Breast epithelium (tissue), 4 donors: ENCODE data around the gene SPOCK1. TPM values are rescaled to one million over a fixed set of nuclear protein-coding genes. Genes with fewer than 3 reads are reported as not detected.

ENCODE experiments used
- DNase-seq, 2 donors: peaks; one replicate each; pipeline ENCODE4 v3.0.0-alpha.2; 2019; ENCODE audit warnings: low spot score in 2 of 2
- H3K27ac ChIP-seq, 2 donors: fragments of 200-600 bp; sonication (generic) in 1 of 2; one replicate each; pipeline ENCODE4 v1.5.1; 2016 to 2019; ENCODE audit warnings: mild to moderate bottlenecking in 1 of 2
- H3K27me3 ChIP-seq, 2 donors: fragments of 200-600 bp; sonication (generic) in 1 of 2; one replicate each; pipeline versions ENCODE4 v1.5.1 to v1.6.0; 2017 to 2019; ENCODE audit warnings: control low read depth in 1 of 2, mild to moderate bottlenecking in 1 of 2
- H3K36me3 ChIP-seq: fragments of 200-600 bp; one replicate; pipeline ENCODE4 v1.5.1; 2019
- H3K4me1 ChIP-seq, 2 donors: fragments of 200-600 bp; sonication (generic); one replicate each; pipeline ENCODE4 v1.5.1; 2016 to 2019; ENCODE audit warnings: control low read depth in 1 of 2
- H3K4me3 ChIP-seq, 3 donors: fragments of 200-600 bp; sonication (generic); 1 replicate in 2 of 3; 2 replicates in 1 of 3; pipeline ENCODE4 v1.5.1; 2016 to 2019; ENCODE audit warnings: mild to moderate bottlenecking in 3 of 3, moderate library complexity in 2 of 3
- H3K9me3 ChIP-seq, 2 donors: fragments of 200-600 bp; sonication (generic) in 1 of 2; one replicate each; pipeline ENCODE4 v1.5.1; 2016 to 2019; ENCODE audit warnings: control low read depth in 1 of 2
- POLR2A ChIP-seq: fragments of 450-650 bp; IDR thresholded peaks from one replicate; pipeline ENCODE4 v1.6.1; 2016; ENCODE audit warnings: antibody characterized with exemption, mild to moderate bottlenecking, moderate library complexity
- POLR2AphosphoS5 ChIP-seq, 3 donors: sonication (generic); formaldehyde crosslinking; IDR thresholded peaks; one replicate each; pipeline ENCODE4 v1.6.1; 2017; ENCODE audit warnings: antibody characterized with exemption in 3 of 3
- intact Hi-C: fragments of 100-400 bp; cut with DNase I; formaldehyde crosslinking; loops from one replicate; pipeline ENCODE4 v1.15.1; 2023; ENCODE audit warnings: low total_unique reads
- total RNA-seq, 3 donors: library from RNA; depleted of rRNA; stranded (reverse); fragments of >200 nt; gene quantifications; one replicate each; pipeline ENCODE4 v1.1.0, GENCODE V29; 2016
- TF ChIP-seq, protein P1 (sequence below), 3 donors: fragments of 450-650 bp; IDR thresholded peaks; one replicate each; pipeline ENCODE4 v1.5.1; 2016 to 2017; ENCODE audit warnings: antibody characterized with exemption in 3 of 3, mild to moderate bottlenecking in 3 of 3, moderate library complexity in 3 of 3

The SPOCK1 gene
- total RNA-seq, 3 donors from 2014 or later, result 14.5 to 52.0 (median 24.3) TPM

DNA sequence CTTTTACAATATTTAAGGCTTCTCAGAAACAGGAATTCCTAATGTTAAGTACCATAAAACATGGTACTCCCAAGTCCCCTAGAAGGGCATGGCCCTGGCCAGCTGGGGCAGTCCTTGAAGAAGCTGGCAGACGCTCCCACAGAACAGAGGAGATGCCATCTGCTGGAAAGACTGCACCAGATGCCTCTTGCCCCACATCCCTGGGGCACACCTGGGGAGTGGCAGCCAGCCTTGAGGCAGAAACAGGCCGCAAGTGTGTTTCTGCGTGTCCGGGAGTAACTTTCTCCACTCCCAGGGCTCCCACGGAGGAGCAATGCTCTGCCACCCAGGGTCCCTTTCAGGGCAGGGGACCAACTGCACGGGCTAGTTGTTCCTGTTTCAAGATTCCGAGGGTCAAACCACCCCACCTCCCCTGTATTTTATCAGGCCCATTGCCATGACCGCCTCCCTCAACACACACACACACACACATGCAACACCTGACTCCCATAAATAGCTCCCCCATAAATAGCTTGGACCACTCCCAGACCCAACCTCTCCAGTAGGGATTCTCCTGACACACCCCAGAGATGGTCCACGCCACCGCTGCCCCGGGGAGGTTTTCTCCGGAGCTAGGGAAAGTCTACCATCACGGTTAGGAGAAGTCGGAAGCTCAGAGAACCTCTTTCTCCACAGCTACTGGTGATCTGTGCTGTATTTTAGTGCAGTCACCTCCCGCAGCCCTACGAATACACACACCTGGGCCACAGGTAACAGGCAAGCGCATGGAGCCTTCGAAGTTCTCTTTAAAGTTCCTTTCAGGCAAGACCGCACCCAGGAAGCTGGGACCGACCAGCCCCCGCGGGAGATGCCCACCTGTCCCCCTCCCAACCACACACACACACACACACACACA lies 1.5 kb downstream of the SPOCK1 start:
- peaks cover 0 to 13% of the 10 kb centered on the region in 2 donors for H3K27me3 ChIP-seq
- intact Hi-C loops, result no loop called here
- no peaks in the 10 kb centered on the region for H3K4me1 ChIP-seq
- no peak for DNase-seq
- H3K9me3 ChIP-seq, result no peaks in the 10 kb centered on the region
- H3K27ac ChIP-seq, result no peak overlapping the region
- H3K4me3 ChIP-seq, result peak overlapping the region; percentile 61 to 78 (median 70)
- H3K36me3 ChIP-seq, result no peaks in the 10 kb centered on the region
- TF ChIP-seq, protein P1, sequence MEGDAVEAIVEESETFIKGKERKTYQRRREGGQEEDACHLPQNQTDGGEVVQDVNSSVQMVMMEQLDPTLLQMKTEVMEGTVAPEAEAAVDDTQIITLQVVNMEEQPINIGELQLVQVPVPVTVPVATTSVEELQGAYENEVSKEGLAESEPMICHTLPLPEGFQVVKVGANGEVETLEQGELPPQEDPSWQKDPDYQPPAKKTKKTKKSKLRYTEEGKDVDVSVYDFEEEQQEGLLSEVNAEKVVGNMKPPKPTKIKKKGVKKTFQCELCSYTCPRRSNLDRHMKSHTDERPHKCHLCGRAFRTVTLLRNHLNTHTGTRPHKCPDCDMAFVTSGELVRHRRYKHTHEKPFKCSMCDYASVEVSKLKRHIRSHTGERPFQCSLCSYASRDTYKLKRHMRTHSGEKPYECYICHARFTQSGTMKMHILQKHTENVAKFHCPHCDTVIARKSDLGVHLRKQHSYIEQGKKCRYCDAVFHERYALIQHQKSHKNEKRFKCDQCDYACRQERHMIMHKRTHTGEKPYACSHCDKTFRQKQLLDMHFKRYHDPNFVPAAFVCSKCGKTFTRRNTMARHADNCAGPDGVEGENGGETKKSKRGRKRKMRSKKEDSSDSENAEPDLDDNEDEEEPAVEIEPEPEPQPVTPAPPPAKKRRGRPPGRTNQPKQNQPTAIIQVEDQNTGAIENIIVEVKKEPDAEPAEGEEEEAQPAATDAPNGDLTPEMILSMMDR (IDR thresholded peaks at IDR 0.05), result no peak
- TF ChIP-seq POLR2AphosphoS5 (IDR thresholded peaks at IDR 0.05), result no peak
- TF ChIP-seq POLR2A, result no peak

DNA sequence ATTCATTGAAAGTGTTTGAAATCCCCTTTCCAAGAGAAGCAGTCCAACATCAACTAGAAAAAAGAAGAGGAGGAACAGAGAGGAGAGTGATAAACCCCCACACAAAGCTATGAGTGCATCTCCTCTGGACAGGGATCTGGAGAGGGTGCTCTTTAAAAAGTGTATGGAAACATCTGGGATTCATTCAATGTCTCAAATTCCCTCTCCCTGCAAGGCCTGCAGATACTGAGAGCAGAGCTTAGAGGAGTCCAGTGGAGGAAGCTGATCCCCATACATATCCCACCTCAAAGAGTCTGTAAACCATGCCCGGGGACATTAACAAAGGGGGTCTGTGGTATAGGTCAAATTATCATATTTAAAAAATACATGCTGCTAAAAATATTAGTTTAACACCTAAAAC lies 2.2 kb downstream of the SPOCK1 start:
- no peak for TF ChIP-seq POLR2AphosphoS5 (IDR thresholded peaks at IDR 0.05)
- TF ChIP-seq, protein P1 (IDR thresholded peaks at IDR 0.05), result no peak
- TF ChIP-seq POLR2A, result no peak
- Histone ChIP-seq H3K27me3 (peaks cover 0 to 13% of the 10 kb centered on the region in 2 donors), H3K27ac (no peak overlapping the region), H3K4me1 (no peaks in the 10 kb centered on the region), H3K9me3 (no peaks in the 10 kb centered on the region), H3K36me3 (no peaks in the 10 kb centered on the region), H3K4me3 (peak overlapping the region in 1 of 3 donors; percentile 70)
- intact Hi-C loops, result no loop called here
- no peak for DNase-seq

DNA sequence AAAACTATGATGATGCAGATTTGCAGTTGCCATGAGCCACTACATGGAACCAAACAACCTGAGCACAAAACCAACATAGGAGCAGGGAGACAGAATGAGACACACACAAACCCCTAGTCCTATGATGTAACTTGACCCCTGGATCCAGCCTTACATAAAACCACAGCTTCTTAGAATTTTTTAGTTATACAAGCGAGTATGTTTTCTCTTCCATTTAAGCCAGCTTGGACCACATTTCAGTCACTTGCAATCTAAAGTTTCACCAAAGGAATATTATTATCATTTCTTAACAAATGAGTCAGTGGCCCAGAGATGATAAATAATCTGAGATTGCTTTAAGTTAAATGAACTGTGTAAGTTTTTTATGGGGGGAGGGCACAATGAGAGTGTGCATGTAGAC lies 6.8 kb downstream of the SPOCK1 start:
- Histone ChIP-seq H3K27me3 (peaks cover 0 to 1% of the 10 kb centered on the region in 2 donors), H3K9me3 (no peaks in the 10 kb centered on the region), H3K27ac (no peak overlapping the region), H3K36me3 (no peaks in the 10 kb centered on the region), H3K4me1 (no peaks in the 10 kb centered on the region), H3K4me3 (no peak overlapping the region)
- TF ChIP-seq POLR2A (no peak), POLR2AphosphoS5 (IDR thresholded peaks at IDR 0.05) (no peak)
- intact Hi-C loops, result no loop called here
- DNase-seq, result no peak

DNA sequence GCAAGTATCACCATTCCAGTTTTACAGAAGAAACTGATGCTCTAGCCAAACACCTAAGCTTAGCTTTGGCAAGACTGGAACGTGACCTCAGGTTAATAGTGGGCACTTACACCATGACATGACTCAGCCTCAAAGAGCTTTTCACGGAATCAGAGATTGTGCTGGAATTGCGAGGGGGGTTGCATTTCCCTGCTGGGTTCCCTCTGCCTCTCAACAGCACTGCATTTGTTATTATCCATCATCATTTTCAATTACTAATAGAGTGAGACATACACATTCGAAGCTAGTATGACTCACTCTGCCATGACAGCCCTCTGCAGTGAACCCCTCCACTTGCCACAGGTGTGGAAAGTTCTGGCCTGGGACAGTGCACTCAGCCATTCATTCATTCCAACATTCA lies 8.0 kb downstream of the SPOCK1 start:
- H3K4me1 ChIP-seq, result no peaks in the 10 kb centered on the region
- no peaks in the 10 kb centered on the region for H3K9me3 ChIP-seq
- H3K36me3 ChIP-seq, result no peaks in the 10 kb centered on the region
- no peak overlapping the region for H3K4me3 ChIP-seq
- no peak overlapping the region for H3K27ac ChIP-seq
- no peak for DNase-seq
- intact Hi-C loops, result no loop called here
- TF ChIP-seq, protein P1 (IDR thresholded peaks at IDR 0.05), result no peak
- no peak for TF ChIP-seq POLR2AphosphoS5 (IDR thresholded peaks at IDR 0.05)
- TF ChIP-seq POLR2A, result no peak
- no peaks in the 10 kb centered on the region for H3K27me3 ChIP-seq

DNA sequence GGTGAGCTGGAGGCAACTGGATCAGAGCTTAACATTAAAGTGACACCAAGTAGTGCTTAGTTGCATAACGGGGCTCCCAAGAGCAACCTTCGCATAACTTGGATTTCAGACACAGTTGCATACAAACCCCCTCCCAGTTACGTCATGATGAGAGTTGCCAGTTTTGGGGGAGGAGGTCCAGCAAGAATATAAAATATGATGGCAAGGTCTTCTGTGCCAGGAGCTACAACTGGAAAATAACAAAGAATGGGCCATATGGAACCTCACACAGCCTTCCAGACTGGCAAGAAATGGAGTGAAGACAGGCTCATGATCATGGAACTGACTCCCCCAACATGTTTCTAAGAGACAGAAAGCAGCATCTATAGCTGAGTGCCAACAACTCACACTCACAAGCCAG lies 8.5 kb downstream of the SPOCK1 start:
- Histone ChIP-seq H3K36me3 (no peaks in the 10 kb centered on the region), H3K27me3 (no peaks in the 10 kb centered on the region), H3K9me3 (no peaks in the 10 kb centered on the region), H3K27ac (no peak overlapping the region), H3K4me3 (no peak overlapping the region), H3K4me1 (no peaks in the 10 kb centered on the region)
- intact Hi-C loops, result loop anchor here (1.0 kb wide), 1 partner anchor 22 kb away; no protein-coding TSS in a partner anchor
- TF ChIP-seq POLR2A, result no peak
- TF ChIP-seq POLR2AphosphoS5 (IDR thresholded peaks at IDR 0.05), result no peak
- TF ChIP-seq, protein P1 (IDR thresholded peaks at IDR 0.05), result no peak
- no peak for DNase-seq
